WTC11 (cell line): Measurements from ENCODE around the gene RBM20. TPM values are rescaled to one million over a fixed set of nuclear protein-coding genes. Genes with fewer than 3 reads are reported as not detected.

Experiments
- ATAC-seq: fragments of 200-7000 bp; cut with Tn5 transposase; 2 replicates; pipeline ENCODE4 v1.10.0; 2021; ENCODE audit warnings: mild to moderate bottlenecking, moderate library complexity
- CTCF ChIA-PET: fragments of 300-600 bp; sonication (Branson Sonifier 250); formaldehyde crosslinking; loops from one replicate; lab custom pipeline; 2021; ENCODE audit warnings: antibody characterized with exemption; lab: Charles Lee
- POLR2A ChIA-PET: fragments of 350-600 bp; sonication (Branson Sonifier 250); formaldehyde crosslinking; loops from one replicate; lab custom pipeline; 2021; ENCODE audit warnings: antibody characterized with exemption; lab: Charles Lee
- DNase-seq: peaks from one replicate; pipeline ENCODE4 v3.0.0; 2021; ENCODE audit warnings: low spot score
- H3K27ac Mint-ChIP-seq: 2 replicates; pipeline ENCODE4 v1.8.0; 2021; ENCODE audit warnings: mixed read lengths
- H3K27me3 Mint-ChIP-seq: 2 replicates; pipeline ENCODE4 v1.8.0; 2021; ENCODE audit warnings: low read depth, mild to moderate bottlenecking, moderate library complexity, mixed read lengths
- H3K36me3 Mint-ChIP-seq: 2 replicates; pipeline ENCODE4 v1.8.0; 2021; ENCODE audit warnings: mixed read lengths
- H3K4me1 Mint-ChIP-seq: 2 replicates; pipeline ENCODE4 v1.8.0; 2022; ENCODE audit warnings: mixed read lengths
- H3K4me3 Mint-ChIP-seq: 2 replicates; pipeline ENCODE4 v1.8.0; 2021; ENCODE audit warnings: mild to moderate bottlenecking, moderate library complexity, mixed read lengths
- H3K9me3 Mint-ChIP-seq: 2 replicates; pipeline ENCODE4 v1.8.0; 2021; ENCODE audit warnings: mixed read lengths
- ARID4B ChIP-seq: sonication (generic); formaldehyde crosslinking; IDR thresholded peaks from 2 replicates; pipeline ENCODE4 v1.8.0; 2023; ENCODE audit warnings: missing genetic modification reagents, mild to moderate bottlenecking, borderline replicate concordance
- ATF6 ChIP-seq: sonication (generic); formaldehyde crosslinking; IDR thresholded peaks from 2 replicates; pipeline ENCODE4 v1.8.1; 2023; ENCODE audit warnings: mild to moderate bottlenecking, missing genetic modification reagents
- E2F1 ChIP-seq: sonication (generic); formaldehyde crosslinking; IDR thresholded peaks from 2 replicates; pipeline ENCODE4 v1.8.0; 2022; ENCODE audit warnings: mild to moderate bottlenecking, missing genetic modification reagents
- ELF4 ChIP-seq: sonication (generic); formaldehyde crosslinking; IDR thresholded peaks from 2 replicates; pipeline ENCODE4 v1.8.1; 2022; ENCODE audit warnings: low read depth, mild to moderate bottlenecking, moderate library complexity, missing genetic modification reagents
- ESRRA ChIP-seq: sonication (generic); formaldehyde crosslinking; IDR thresholded peaks from 2 replicates; pipeline ENCODE4 v1.8.1; 2022; ENCODE audit warnings: mild to moderate bottlenecking, missing genetic modification reagents, borderline replicate concordance
- FOXK1 ChIP-seq: sonication (generic); formaldehyde crosslinking; IDR thresholded peaks from 2 replicates; pipeline ENCODE4 v1.8.0; 2022; ENCODE audit warnings: mild to moderate bottlenecking, moderate library complexity, missing genetic modification reagents
- MLX ChIP-seq: sonication (generic); formaldehyde crosslinking; IDR thresholded peaks from 2 replicates; pipeline ENCODE4 v1.8.1; 2023; ENCODE audit warnings: mild to moderate bottlenecking, missing genetic modification reagents, moderate library complexity
- NR2C2 ChIP-seq: sonication (generic); formaldehyde crosslinking; IDR thresholded peaks from 2 replicates; pipeline ENCODE4 v1.8.0; 2022; ENCODE audit warnings: mild to moderate bottlenecking, missing genetic modification reagents
- OVOL2 ChIP-seq: fragments of 250-450 bp; sonication (Bioruptor Pico); IDR thresholded peaks from 2 replicates; pipeline ENCODE4 v1.9.0; 2021; ENCODE audit warnings: mild to moderate bottlenecking, borderline replicate concordance
- PREB ChIP-seq: sonication (generic); formaldehyde crosslinking; IDR thresholded peaks from 2 replicates; pipeline ENCODE4 v1.8.1; 2022; ENCODE audit warnings: mild to moderate bottlenecking, missing genetic modification reagents, moderate library complexity, borderline replicate concordance
- SOX15 ChIP-seq: fragments of 250-450 bp; sonication (Bioruptor Pico); IDR thresholded peaks from 2 replicates; pipeline ENCODE4 v1.9.0; 2021; ENCODE audit warnings: mild to moderate bottlenecking
- TCF7 ChIP-seq: sonication (generic); formaldehyde crosslinking; IDR thresholded peaks from 2 replicates; pipeline ENCODE4 v1.8.0; 2022; ENCODE audit warnings: mild to moderate bottlenecking, low read depth, missing genetic modification reagents, moderate library complexity
- TEAD4 ChIP-seq: sonication (generic); formaldehyde crosslinking; IDR thresholded peaks from 2 replicates; pipeline ENCODE4 v1.8.0; 2022; ENCODE audit warnings: mild to moderate bottlenecking, missing genetic modification reagents
- ZMAT4 ChIP-seq: fragments of 250-450 bp; sonication (Bioruptor Pico); IDR thresholded peaks from 2 replicates; pipeline ENCODE4 v1.9.0; 2021; ENCODE audit warnings: mild to moderate bottlenecking
- ZNF121 ChIP-seq: sonication (generic); formaldehyde crosslinking; IDR thresholded peaks from 2 replicates; pipeline ENCODE4 v1.8.0; 2023; ENCODE audit warnings: missing genetic modification reagents
- ZNF317 ChIP-seq: sonication (generic); formaldehyde crosslinking; IDR thresholded peaks from 2 replicates; pipeline ENCODE4 v1.8.1; 2023; ENCODE audit warnings: low read depth, mild to moderate bottlenecking, moderate library complexity, missing genetic modification reagents, borderline replicate concordance
- ZNF396 ChIP-seq: fragments of 250-450 bp; sonication (Bioruptor Pico); IDR thresholded peaks from 2 replicates; pipeline ENCODE4 v1.8.0; 2021; ENCODE audit warnings: mild to moderate bottlenecking, moderate library complexity, borderline replicate concordance
- total RNA-seq: library from RNA; stranded (reverse); gene quantifications from 3 replicates; pipeline ENCODE4 v1.2.3, GENCODE V29; 2021
- TF ChIP-seq, protein P1 (sequence below): fragments of 250-450 bp; sonication (Bioruptor Pico); IDR thresholded peaks from 2 replicates; pipeline ENCODE4 v1.9.0; 2021; ENCODE audit warnings: mild to moderate bottlenecking, borderline replicate concordance

RBM20 gene
- total RNA-seq, 1 experiment from 2014 or later, result 0.52 TPM

- TF ChIP-seq ZNF121 (CRISPR knock-in tag), result no peak
- TF ChIP-seq, all 79 proteins: peak for 0
These were observed 229.8 kb downstream of the RBM20 start (continued) for GRCh38 chr10:110873951-110874350.

- no peaks in the 10 kb centered on the region for H3K9me3 Mint-ChIP-seq
- H3K4me3 Mint-ChIP-seq, result no peak overlapping the region
- TF ChIP-seq PREB (no peak), TEAD4 (no peak), ZNF396 (CRISPR knock-in tag) (no peak), ARID4B (CRISPR knock-in tag) (no peak), TCF7 (CRISPR knock-in tag) (no peak), SOX15 (CRISPR knock-in tag) (no peak), ZNF317 (CRISPR knock-in tag) (no peak), ZMAT4 (CRISPR knock-in tag) (no peak)
- TF ChIP-seq, protein P1, sequence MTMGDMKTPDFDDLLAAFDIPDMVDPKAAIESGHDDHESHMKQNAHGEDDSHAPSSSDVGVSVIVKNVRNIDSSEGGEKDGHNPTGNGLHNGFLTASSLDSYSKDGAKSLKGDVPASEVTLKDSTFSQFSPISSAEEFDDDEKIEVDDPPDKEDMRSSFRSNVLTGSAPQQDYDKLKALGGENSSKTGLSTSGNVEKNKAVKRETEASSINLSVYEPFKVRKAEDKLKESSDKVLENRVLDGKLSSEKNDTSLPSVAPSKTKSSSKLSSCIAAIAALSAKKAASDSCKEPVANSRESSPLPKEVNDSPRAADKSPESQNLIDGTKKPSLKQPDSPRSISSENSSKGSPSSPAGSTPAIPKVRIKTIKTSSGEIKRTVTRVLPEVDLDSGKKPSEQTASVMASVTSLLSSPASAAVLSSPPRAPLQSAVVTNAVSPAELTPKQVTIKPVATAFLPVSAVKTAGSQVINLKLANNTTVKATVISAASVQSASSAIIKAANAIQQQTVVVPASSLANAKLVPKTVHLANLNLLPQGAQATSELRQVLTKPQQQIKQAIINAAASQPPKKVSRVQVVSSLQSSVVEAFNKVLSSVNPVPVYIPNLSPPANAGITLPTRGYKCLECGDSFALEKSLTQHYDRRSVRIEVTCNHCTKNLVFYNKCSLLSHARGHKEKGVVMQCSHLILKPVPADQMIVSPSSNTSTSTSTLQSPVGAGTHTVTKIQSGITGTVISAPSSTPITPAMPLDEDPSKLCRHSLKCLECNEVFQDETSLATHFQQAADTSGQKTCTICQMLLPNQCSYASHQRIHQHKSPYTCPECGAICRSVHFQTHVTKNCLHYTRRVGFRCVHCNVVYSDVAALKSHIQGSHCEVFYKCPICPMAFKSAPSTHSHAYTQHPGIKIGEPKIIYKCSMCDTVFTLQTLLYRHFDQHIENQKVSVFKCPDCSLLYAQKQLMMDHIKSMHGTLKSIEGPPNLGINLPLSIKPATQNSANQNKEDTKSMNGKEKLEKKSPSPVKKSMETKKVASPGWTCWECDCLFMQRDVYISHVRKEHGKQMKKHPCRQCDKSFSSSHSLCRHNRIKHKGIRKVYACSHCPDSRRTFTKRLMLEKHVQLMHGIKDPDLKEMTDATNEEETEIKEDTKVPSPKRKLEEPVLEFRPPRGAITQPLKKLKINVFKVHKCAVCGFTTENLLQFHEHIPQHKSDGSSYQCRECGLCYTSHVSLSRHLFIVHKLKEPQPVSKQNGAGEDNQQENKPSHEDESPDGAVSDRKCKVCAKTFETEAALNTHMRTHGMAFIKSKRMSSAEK (CRISPR knock-in tag), result no peak
- H3K27me3 Mint-ChIP-seq, result no peaks in the 10 kb centered on the region
- ChIA-PET POLR2A (no interaction called here), CTCF (no interaction called here)
- peaks cover 12% of the 10 kb centered on the region for H3K4me1 Mint-ChIP-seq
- no peaks in the 10 kb centered on the region for H3K36me3 Mint-ChIP-seq
- no peak overlapping the region for H3K27ac Mint-ChIP-seq
- ATAC-seq, result no peak
- DNase-seq, result no peak
These were observed 231.9 kb downstream of the RBM20 start for GRCh38 chr10:110876000-110876399.

- Mint-ChIP-seq H3K9me3 (no peaks in the 10 kb centered on the region), H3K27me3 (no peaks in the 10 kb centered on the region), H3K4me3 (no peak overlapping the region), H3K4me1 (peaks cover 8% of the 10 kb centered on the region; the same call in 1 of the 2 replicates), H3K36me3 (peaks cover 6% of the 10 kb centered on the region), H3K27ac (no peak overlapping the region)
- DNase-seq (no peak), ATAC-seq (no peak)
- ChIA-PET POLR2A (no interaction called here), CTCF (interaction anchor here (1.6 kb wide), 1 partner anchor 17 kb away, joined by 6 read pairs; no protein-coding TSS in a partner anchor)
- TF ChIP-seq NR2C2 (CRISPR knock-in tag), result no peak
- no peak for TF ChIP-seq ZMAT4 (CRISPR knock-in tag)
- TF ChIP-seq MLX, result no peak
- no peak for TF ChIP-seq ELF4 (CRISPR knock-in tag)
- TF ChIP-seq FOXK1 (CRISPR knock-in tag), result no peak
- no peak for TF ChIP-seq ATF6
- no peak for TF ChIP-seq ESRRA (CRISPR knock-in tag)
- TF ChIP-seq E2F1 (CRISPR knock-in tag), result no peak
- TF ChIP-seq OVOL2 (CRISPR knock-in tag), result no peak
These were observed 232.7 kb downstream of the RBM20 start for GRCh38 chr10:110876788-110877187.
